Karpas-422 (cell line): Measurements from ENCODE around the gene STK11IP. TPM values are rescaled to one million over a fixed set of nuclear protein-coding genes. Genes with fewer than 3 reads are reported as not detected.

ENCODE experiments used
- DNase-seq: peaks from one replicate; pipeline ENCODE4 v3.0.0-alpha.2; 2015
- H2AFZ ChIP-seq: fragments of 200-600 bp; sonication (generic); 2 replicates; pipeline ENCODE4 v1.6.1; 2014; ENCODE audit warnings: antibody characterized with exemption, low read length, mixed read lengths
- H3K27ac ChIP-seq: fragments of 200-600 bp; sonication (generic); 2 replicates; pipeline ENCODE4 v1.5.1; 2014; ENCODE audit warnings: mild to moderate bottlenecking, low read length, moderate library complexity
- H3K27me3 ChIP-seq: fragments of 200-600 bp; sonication (generic); 2 replicates; pipeline ENCODE4 v1.6.1; 2014; ENCODE audit warnings: low read length, mixed read lengths
- H3K36me3 ChIP-seq: fragments of 200-600 bp; sonication (generic); 2 replicates; pipeline ENCODE4 v1.6.1; 2014; ENCODE audit warnings: low read length, mixed read lengths; ENCODE audit not compliant: insufficient read depth
- H3K4me1 ChIP-seq: fragments of 200-600 bp; sonication (generic); 2 replicates; pipeline ENCODE4 v1.6.1; 2014; ENCODE audit warnings: mild to moderate bottlenecking, low read length, mixed read lengths
- H3K4me2 ChIP-seq: fragments of 200-600 bp; sonication (generic); 2 replicates; pipeline ENCODE4 v1.6.1; 2014; ENCODE audit warnings: low read length, low read depth, mild to moderate bottlenecking; ENCODE audit not compliant: poor library complexity, severe bottlenecking
- H3K4me3 ChIP-seq: fragments of 200-600 bp; sonication (generic); 2 replicates; pipeline ENCODE4 v1.5.1; 2014; ENCODE audit warnings: mild to moderate bottlenecking, antibody characterized with exemption, low read length, mixed read lengths
- H3K79me2 ChIP-seq: fragments of 200-600 bp; sonication (generic); 2 replicates; pipeline ENCODE4 v1.6.1; 2014; ENCODE audit warnings: mild to moderate bottlenecking, low read length, mixed read lengths
- H3K9ac ChIP-seq: fragments of 200-600 bp; sonication (generic); 2 replicates; pipeline ENCODE4 v1.6.0; 2014; ENCODE audit warnings: low read length
- H3K9me2 ChIP-seq: fragments of 200-600 bp; sonication (generic), shearing (Covaris generic); replicated peaks from 2 replicates; pipeline ENCODE4 v1.6.0; 2014; ENCODE audit warnings: mild to moderate bottlenecking, low read length, moderate library complexity; ENCODE audit not compliant: insufficient read depth
- H3K9me3 ChIP-seq: fragments of 300-700, 200-600 bp; sonication (generic); 2 replicates; pipeline ENCODE4 v1.6.1; 2014; ENCODE audit warnings: low read length, mixed read lengths
- H4K20me1 ChIP-seq: fragments of 200-600 bp; sonication (generic); 2 replicates; pipeline ENCODE4 v1.6.1; 2014; ENCODE audit warnings: mild to moderate bottlenecking, antibody characterized with exemption, low read length, low read depth; ENCODE audit not compliant: insufficient read depth
- total RNA-seq: library from RNA; depleted of rRNA; stranded (reverse); fragments of >200 nt; shearing (Covaris generic); gene quantifications from 2 replicates; pipeline ENCODE4 v1.2.3, GENCODE V29; 2014; ENCODE audit warnings: low replicate concordance

Gene STK11IP
- total RNA-seq, 1 experiment from 2014 or later: 24.0 TPM

GRCh38 chr2:219615894-219616293, 18.2 kb downstream of the STK11IP start:
- Histone ChIP-seq H3K9me2 (no peaks in the 10 kb centered on the region), H3K27me3 (no peaks in the 10 kb centered on the region), H4K20me1 (no peaks in the 10 kb centered on the region)

GRCh38 chr2:219616550-219616949, 18.9 kb downstream of the STK11IP start:
- no peaks in the 10 kb centered on the region for H3K27me3 ChIP-seq
- H3K9me3 ChIP-seq: no peaks in the 10 kb centered on the region
- no peak for DNase-seq
- H4K20me1 ChIP-seq: no peaks in the 10 kb centered on the region
- no peaks in the 10 kb centered on the region for H3K79me2 ChIP-seq
- no peak overlapping the region for H3K9ac ChIP-seq
- no peak overlapping the region for H3K4me3 ChIP-seq
- H2AFZ ChIP-seq: no peak overlapping the region
- no peak overlapping the region for H3K4me2 ChIP-seq
- H3K4me1 ChIP-seq: peaks cover 11% of the 10 kb centered on the region
- H3K27ac ChIP-seq: no peak overlapping the region
- no peaks in the 10 kb centered on the region for H3K9me2 ChIP-seq
- no peaks in the 10 kb centered on the region for H3K36me3 ChIP-seq

More at GRCh38 chr2:219615894-219616293, 18.2 kb downstream of the STK11IP start:
- Histone ChIP-seq H3K9ac (no peak overlapping the region), H3K4me2 (no peak overlapping the region), H3K4me3 (no peak overlapping the region), H3K27ac (no peak overlapping the region), H3K4me1 (peaks cover 11% of the 10 kb centered on the region), H2AFZ (no peak overlapping the region), H3K9me3 (no peaks in the 10 kb centered on the region), H3K79me2 (no peaks in the 10 kb centered on the region), H3K36me3 (no peaks in the 10 kb centered on the region)
- DNase-seq: no peak

GRCh38 chr2:219618733-219619122, 21.1 kb downstream of the STK11IP start:
- Histone ChIP-seq H4K20me1 (no peaks in the 10 kb centered on the region), H3K4me3 (no peak overlapping the region), H3K9me2 (no peaks in the 10 kb centered on the region), H3K4me2 (no peak overlapping the region), H3K79me2 (no peaks in the 10 kb centered on the region), H3K36me3 (no peaks in the 10 kb centered on the region), H3K27me3 (no peaks in the 10 kb centered on the region), H2AFZ (no peak overlapping the region), H3K9ac (no peak overlapping the region), H3K9me3 (no peaks in the 10 kb centered on the region), H3K4me1 (no peaks in the 10 kb centered on the region), H3K27ac (no peak overlapping the region)
- no peak for DNase-seq

- Histone ChIP-seq H3K27me3 (no peaks in the 10 kb centered on the region), H3K4me1 (no peaks in the 10 kb centered on the region), H2AFZ (no peak overlapping the region), H3K9ac (no peak overlapping the region), H3K4me3 (no peak overlapping the region), H3K79me2 (no peaks in the 10 kb centered on the region), H4K20me1 (no peaks in the 10 kb centered on the region), H3K36me3 (no peaks in the 10 kb centered on the region), H3K4me2 (no peak overlapping the region), H3K27ac (no peak overlapping the region), H3K9me3 (no peaks in the 10 kb centered on the region), H3K9me2 (no peaks in the 10 kb centered on the region)
- DNase-seq: no peak
These were observed 21.6 kb downstream of the STK11IP start for GRCh38 chr2:219619235-219619634.

- Histone ChIP-seq H3K27ac (no peak overlapping the region), H3K9ac (no peak overlapping the region), H2AFZ (no peak overlapping the region), H3K4me3 (no peak overlapping the region), H3K9me2 (no peaks in the 10 kb centered on the region), H3K79me2 (no peaks in the 10 kb centered on the region), H3K36me3 (no peaks in the 10 kb centered on the region), H3K4me1 (no peaks in the 10 kb centered on the region), H3K27me3 (no peaks in the 10 kb centered on the region), H4K20me1 (no peaks in the 10 kb centered on the region), H3K4me2 (no peak overlapping the region), H3K9me3 (no peaks in the 10 kb centered on the region)
- DNase-seq: no peak
These were observed 22.9 kb downstream of the STK11IP start for GRCh38 chr2:219620546-219620945.

GRCh38 chr2:219621935-219622334, 24.3 kb downstream of the STK11IP start:
- no peak overlapping the region for H3K9ac ChIP-seq
- H3K27me3 ChIP-seq: no peaks in the 10 kb centered on the region
- no peak overlapping the region for H3K27ac ChIP-seq
- no peaks in the 10 kb centered on the region for H3K9me2 ChIP-seq
- no peak overlapping the region for H2AFZ ChIP-seq
- no peaks in the 10 kb centered on the region for H3K79me2 ChIP-seq
- DNase-seq: no peak
- no peaks in the 10 kb centered on the region for H4K20me1 ChIP-seq
- no peak overlapping the region for H3K4me3 ChIP-seq
- no peaks in the 10 kb centered on the region for H3K9me3 ChIP-seq
- no peaks in the 10 kb centered on the region for H3K4me1 ChIP-seq
- H3K36me3 ChIP-seq: no peaks in the 10 kb centered on the region
- H3K4me2 ChIP-seq: no peak overlapping the region

- H4K20me1 ChIP-seq: no peaks in the 10 kb centered on the region
- H3K4me2 ChIP-seq: no peak overlapping the region
- H3K27me3 ChIP-seq: no peaks in the 10 kb centered on the region
- no peaks in the 10 kb centered on the region for H3K9me2 ChIP-seq
- no peaks in the 10 kb centered on the region for H3K79me2 ChIP-seq
- no peak overlapping the region for H3K9ac ChIP-seq
- H3K9me3 ChIP-seq: no peaks in the 10 kb centered on the region
- DNase-seq: no peak
- no peak overlapping the region for H2AFZ ChIP-seq
- H3K4me1 ChIP-seq: no peaks in the 10 kb centered on the region
- H3K36me3 ChIP-seq: no peaks in the 10 kb centered on the region
- H3K4me3 ChIP-seq: no peak overlapping the region
- H3K27ac ChIP-seq: no peak overlapping the region
These were observed 24.8 kb downstream of the STK11IP start for GRCh38 chr2:219622472-219622871.

- no peaks in the 10 kb centered on the region for H3K4me1 ChIP-seq
These were observed 26.9 kb downstream of the STK11IP start for GRCh38 chr2:219624565-219624964.

GRCh38 chr2:219625179-219625578, 27.5 kb downstream of the STK11IP start:
- Histone ChIP-seq H3K9me3 (no peaks in the 10 kb centered on the region), H4K20me1 (no peaks in the 10 kb centered on the region), H3K9me2 (no peaks in the 10 kb centered on the region)

More at GRCh38 chr2:219624565-219624964, 26.9 kb downstream of the STK11IP start:
- no peak overlapping the region for H3K9ac ChIP-seq
- H4K20me1 ChIP-seq: no peaks in the 10 kb centered on the region
- H3K27ac ChIP-seq: no peak overlapping the region
- H3K79me2 ChIP-seq: no peaks in the 10 kb centered on the region
- H3K9me3 ChIP-seq: no peaks in the 10 kb centered on the region
- no peaks in the 10 kb centered on the region for H3K9me2 ChIP-seq
- H3K36me3 ChIP-seq: no peaks in the 10 kb centered on the region
- no peak overlapping the region for H3K4me2 ChIP-seq
- H3K4me3 ChIP-seq: no peak overlapping the region
- no peak for DNase-seq
- no peaks in the 10 kb centered on the region for H3K27me3 ChIP-seq
- no peak overlapping the region for H2AFZ ChIP-seq

More at GRCh38 chr2:219625179-219625578, 27.5 kb downstream of the STK11IP start:
- Histone ChIP-seq H3K4me3 (no peak overlapping the region), H2AFZ (no peak overlapping the region), H3K4me1 (no peaks in the 10 kb centered on the region), H3K36me3 (no peaks in the 10 kb centered on the region), H3K4me2 (no peak overlapping the region), H3K27ac (no peak overlapping the region), H3K79me2 (no peaks in the 10 kb centered on the region), H3K9ac (no peak overlapping the region), H3K27me3 (no peaks in the 10 kb centered on the region)
- DNase-seq: no peak
